HepG2 (cell line): ENCODE results near the gene SYNC.
"Not testable (repeated sequence)": the region's sequence is repeated elsewhere in the genome, so short reads cannot be mapped to it uniquely, and the experiment has no call there.

Experiments
- CHD2 ChIP-seq: IDR thresholded peaks from 2 replicates; pipeline ENCODE4 v1.6.1; 2011; ENCODE audit warnings: low read depth, low read length, improper control_type of control experiment
- EZH2 ChIP-seq: conservative IDR thresholded peaks from 2 replicates; pipeline ENCODE4 v1.6.1; 2012; ENCODE audit warnings: mild to moderate bottlenecking, low read depth, low read length, moderate library complexity
- FOXA3 ChIP-seq: IDR thresholded peaks from 2 replicates; pipeline ENCODE4 v1.6.1; 2016; ENCODE audit warnings: missing genetic modification reagents, missing compliant biosample characterization
- FOXP1 ChIP-seq, 2 experiments: fragments of 450-650 bp in 1 of 2; IDR thresholded peaks; 2 replicates each; pipeline ENCODE4 v1.6.1; 2017 to 2018; ENCODE audit warnings: antibody characterized with exemption in 1 of 2
- GABPA ChIP-seq, 2 experiments: IDR thresholded peaks; 2 replicates each; pipeline ENCODE4 v1.6.1; 2011 to 2016; ENCODE audit warnings: low read depth in 2 of 2, low read length in 1 of 2, missing biosample characterization in 1 of 2, missing genetic modification characterization in 1 of 2
- KLF9 ChIP-seq: IDR thresholded peaks from 2 replicates; pipeline ENCODE4 v1.6.1; 2016; ENCODE audit warnings: low read depth
- NFATC3 ChIP-seq: sonication (generic); formaldehyde crosslinking; IDR thresholded peaks from 2 replicates; pipeline ENCODE4 v1.5.1; 2020; ENCODE audit warnings: mild to moderate bottlenecking, missing genetic modification reagents
- POLR2A ChIP-seq, 2 experiments: IDR thresholded peaks; 2 replicates each; pipeline ENCODE4 v1.6.1; 2011; ENCODE audit warnings: low read depth in 2 of 2, low read length in 2 of 2, mild to moderate bottlenecking in 1 of 2, moderate library complexity in 1 of 2; ENCODE audit not compliant: insufficient read depth in 1 of 2
- SMC3 ChIP-seq: IDR thresholded peaks from 2 replicates; pipeline ENCODE4 v1.6.1; 2011; ENCODE audit warnings: low read length, improper control_type of control experiment
- SOX6 ChIP-seq, 2 experiments: fragments of 450-650 bp in 1 of 2; sonication (generic) in 1 of 2; formaldehyde crosslinking in 1 of 2; IDR thresholded peaks; 2 replicates each; pipeline versions ENCODE4 v1.4.0 to v1.6.1; 2017 to 2020; ENCODE audit warnings: antibody characterized with exemption in 1 of 2, mild to moderate bottlenecking in 1 of 2, missing genetic modification reagents in 1 of 2
- ZNF607 ChIP-seq: sonication (generic); formaldehyde crosslinking; IDR thresholded peaks from 2 replicates; pipeline ENCODE4 v1.5.1; 2020; ENCODE audit warnings: missing genetic modification reagents, mild to moderate bottlenecking, borderline replicate concordance
- ZNF644 ChIP-seq: IDR thresholded peaks from 2 replicates; pipeline ENCODE4 v1.6.1; 2016; ENCODE audit warnings: low read depth
- ZNF841 ChIP-seq: sonication (generic); formaldehyde crosslinking; IDR thresholded peaks from 2 replicates; pipeline ENCODE4 v1.8.1; 2023; ENCODE audit warnings: missing genetic modification reagents, borderline replicate concordance
- TF ChIP-seq, protein P1 (sequence below): sonication (generic); formaldehyde crosslinking; IDR thresholded peaks from 2 replicates; pipeline ENCODE4 v1.5.0; 2020; ENCODE audit warnings: mild to moderate bottlenecking, missing genetic modification reagents, moderate library complexity

DNA sequence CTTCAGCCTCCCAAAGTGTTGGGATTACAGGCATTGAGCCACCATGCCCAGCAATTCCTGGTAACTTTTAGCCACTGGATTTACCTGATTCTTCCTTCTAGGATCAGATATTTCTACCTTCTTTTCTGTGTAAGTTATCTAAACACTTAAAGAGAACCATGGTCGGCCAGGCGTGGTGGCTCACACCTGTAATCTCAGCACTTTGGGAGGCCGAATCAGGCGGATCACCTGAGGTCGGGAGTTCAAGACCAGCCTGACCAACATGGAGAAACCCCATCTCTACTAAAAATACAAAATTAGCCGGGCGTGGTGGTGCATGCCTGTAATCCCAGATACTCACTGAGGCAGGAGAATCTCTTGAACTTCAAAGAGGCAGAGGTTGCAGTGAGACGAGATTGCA, 5.6 kb downstream of the SYNC start:
- not testable (repeated sequence) for TF ChIP-seq POLR2A (IDR thresholded peaks at IDR 0.05; ENCODE audit: insufficient read depth in 1 of 2, low read depth in 2 of 2, low read length in 2 of 2); KLF9 (CRISPR knock-in tag); ZNF607; FOXP1 (IDR thresholded peaks at IDR 0.05); FOXP1 (CRISPR knock-in tag; IDR thresholded peaks at IDR 0.05); ZNF644 (CRISPR knock-in tag); NFATC3; SMC3; FOXA3 (CRISPR knock-in tag); EZH2; ZNF841 (CRISPR knock-in tag); GABPA (IDR thresholded peaks at IDR 0.05; ENCODE audit: low read depth, low read length); GABPA (CRISPR knock-in tag; IDR thresholded peaks at IDR 0.05; ENCODE audit: low read depth); CHD2; SOX6 (IDR thresholded peaks at IDR 0.05); SOX6 (CRISPR knock-in tag; IDR thresholded peaks at IDR 0.05)
- TF ChIP-seq, protein P1, sequence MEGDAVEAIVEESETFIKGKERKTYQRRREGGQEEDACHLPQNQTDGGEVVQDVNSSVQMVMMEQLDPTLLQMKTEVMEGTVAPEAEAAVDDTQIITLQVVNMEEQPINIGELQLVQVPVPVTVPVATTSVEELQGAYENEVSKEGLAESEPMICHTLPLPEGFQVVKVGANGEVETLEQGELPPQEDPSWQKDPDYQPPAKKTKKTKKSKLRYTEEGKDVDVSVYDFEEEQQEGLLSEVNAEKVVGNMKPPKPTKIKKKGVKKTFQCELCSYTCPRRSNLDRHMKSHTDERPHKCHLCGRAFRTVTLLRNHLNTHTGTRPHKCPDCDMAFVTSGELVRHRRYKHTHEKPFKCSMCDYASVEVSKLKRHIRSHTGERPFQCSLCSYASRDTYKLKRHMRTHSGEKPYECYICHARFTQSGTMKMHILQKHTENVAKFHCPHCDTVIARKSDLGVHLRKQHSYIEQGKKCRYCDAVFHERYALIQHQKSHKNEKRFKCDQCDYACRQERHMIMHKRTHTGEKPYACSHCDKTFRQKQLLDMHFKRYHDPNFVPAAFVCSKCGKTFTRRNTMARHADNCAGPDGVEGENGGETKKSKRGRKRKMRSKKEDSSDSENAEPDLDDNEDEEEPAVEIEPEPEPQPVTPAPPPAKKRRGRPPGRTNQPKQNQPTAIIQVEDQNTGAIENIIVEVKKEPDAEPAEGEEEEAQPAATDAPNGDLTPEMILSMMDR, result not testable (repeated sequence)
